B cell (primary cell): ENCODE measurements around the gene CAPZB. TPM values are rescaled to one million over a fixed set of nuclear protein-coding genes. Genes with fewer than 3 reads are reported as not detected.

Experiments
- ATAC-seq: fragments of 200-7000 bp; cut with Tn5 transposase; one replicate; pipeline ENCODE4 v1.10.0; 2021; ENCODE audit warnings: low read depth, mild to moderate bottlenecking, moderate number of reproducible peaks, moderate library complexity
- CTCF ChIA-PET: fragments of 350-600 bp; sonication (Branson Sonifier 250); formaldehyde crosslinking; loops from one replicate; lab custom pipeline; 2021; ENCODE audit warnings: antibody characterized with exemption, inconsistent platforms; lab: Charles Lee
- POLR2A ChIA-PET: fragments of 350-600 bp; sonication (Branson Sonifier 250); formaldehyde crosslinking; loops from one replicate; lab custom pipeline; 2021; ENCODE audit warnings: antibody characterized with exemption; lab: Charles Lee
- DNase-seq: peaks from one replicate; pipeline ENCODE4 v3.0.0; 2013
- H2AFZ ChIP-seq: 2 replicates; pipeline ENCODE4 v1.6.1; 2012; ENCODE audit warnings: mild to moderate bottlenecking, low read depth, low read length; ENCODE audit not compliant: insufficient read depth, poor library complexity, severe bottlenecking
- H3K27ac ChIP-seq, 2 donors: 1 replicate in 1 of 2; 2 replicates in 1 of 2; pipeline ENCODE4 v1.5.1; 2012 to 2013; ENCODE audit warnings: low read length in 2 of 2, mild to moderate bottlenecking in 2 of 2, moderate library complexity in 1 of 2
- H3K27me3 ChIP-seq, 4 experiments: fragments of 200-600 bp in 1 of 4; sonication (generic) in 1 of 4; replicated peaks in 1 of 4; 1 replicate in 2 of 4; 2 replicates in 2 of 4; pipeline versions ENCODE4 v1.6.1 to v1.7.0; 2013 to 2016; ENCODE audit warnings: low read length in 3 of 4, mild to moderate bottlenecking in 2 of 4, mixed read lengths in 1 of 4, moderate library complexity in 1 of 4; ENCODE audit not compliant: insufficient read depth in 4 of 4, control insufficient read depth in 3 of 4; ENCODE audit errors: control extremely low read depth in 1 of 4
- H3K36me3 ChIP-seq, 2 experiments: replicated peaks in 1 of 2; 1 replicate in 1 of 2; 2 replicates in 1 of 2; pipeline versions ENCODE4 v1.6.1 to v1.7.1; 2013; ENCODE audit warnings: low read length in 1 of 2; ENCODE audit not compliant: insufficient read depth in 2 of 2, control insufficient read depth in 1 of 2; ENCODE audit errors: control extremely low read depth in 1 of 2, extremely low read depth in 1 of 2
- H3K4me1 ChIP-seq, 2 donors: fragments of 200-600 bp in 1 of 2; sonication (generic) in 1 of 2; 1 replicate in 1 of 2; 2 replicates in 1 of 2; pipeline versions ENCODE4 v1.5.1 to v1.6.1; 2013 to 2017; ENCODE audit warnings: low read length in 2 of 2; ENCODE audit not compliant: control insufficient read depth in 2 of 2, insufficient read depth in 2 of 2
- H3K4me2 ChIP-seq: replicated peaks from 2 replicates; pipeline ENCODE3; 2012; ENCODE audit warnings: mild to moderate bottlenecking, low read depth, low read length; ENCODE audit not compliant: poor library complexity, severe bottlenecking
- H3K4me3 ChIP-seq, 5 experiments: fragments of 200-600 bp in 1 of 5; sonication (generic) in 1 of 5; 1 replicate in 3 of 5; 2 replicates in 2 of 5; pipeline versions ENCODE4 v1.5.1 to v1.7.0; 2011 to 2016; ENCODE audit warnings: low read length in 4 of 5, mild to moderate bottlenecking in 4 of 5, low read depth in 2 of 5, control low read depth in 1 of 5, moderate library complexity in 1 of 5; ENCODE audit not compliant: insufficient read depth in 1 of 5; ENCODE audit errors: control extremely low read depth in 1 of 5, extremely low read depth in 1 of 5
- H3K79me2 ChIP-seq: fragments of 200-600 bp; sonication (generic); one replicate; pipeline ENCODE4 v1.6.0; 2016; ENCODE audit warnings: low read length; ENCODE audit not compliant: control insufficient read depth, insufficient read depth
- H3K9ac ChIP-seq: fragments of 200-600 bp; sonication (generic); 2 replicates; pipeline ENCODE4 v1.6.1; 2017; ENCODE audit warnings: mild to moderate bottlenecking, low read length, moderate library complexity
- H3K9me3 ChIP-seq, 3 donors: one replicate each; pipeline versions ENCODE4 v1.6.1 to v1.7.1; 2013; ENCODE audit warnings: low read length in 2 of 3; ENCODE audit not compliant: control insufficient read depth in 2 of 3, insufficient read depth in 1 of 3; ENCODE audit errors: control extremely low read depth in 1 of 3
- H4K20me1 ChIP-seq: 2 replicates; pipeline ENCODE4 v1.6.0; 2012; ENCODE audit warnings: mild to moderate bottlenecking, low read length; ENCODE audit not compliant: insufficient read depth, control insufficient read depth, poor library complexity, severe bottlenecking
- H3K27ac Mint-ChIP-seq: one replicate; pipeline ENCODE4 v1.8.0; 2021; ENCODE audit warnings: mixed read lengths
- H3K27me3 Mint-ChIP-seq: one replicate; pipeline ENCODE4 v1.8.0; 2021; ENCODE audit warnings: mixed read lengths
- H3K4me1 Mint-ChIP-seq: one replicate; pipeline ENCODE4 v1.8.0; 2021; ENCODE audit warnings: mixed read lengths
- H3K4me3 Mint-ChIP-seq: one replicate; pipeline ENCODE4 v1.8.0; 2021; ENCODE audit warnings: mixed read lengths
- H3K9me3 Mint-ChIP-seq: one replicate; pipeline ENCODE4 v1.8.0; 2022; ENCODE audit warnings: mixed read lengths; ENCODE audit not compliant: insufficient read depth
- CTCF ChIP-seq: fragments of 200-600 bp; IDR thresholded peaks from one replicate; pipeline ENCODE4 v1.8.0; 2022; ENCODE audit warnings: antibody characterized with exemption, mild to moderate bottlenecking
- EZH2 ChIP-seq: IDR thresholded peaks from 2 replicates; pipeline ENCODE4 v1.6.1; 2012; ENCODE audit warnings: borderline replicate concordance, low read depth, mild to moderate bottlenecking, moderate library complexity, low read length; ENCODE audit not compliant: insufficient read depth, poor library complexity, severe bottlenecking
- WGBS: methylation state at CpG from one replicate; pipeline ENCODE4 v1.1.5; 2013; ENCODE audit warnings: missing lambda C conversion rate; ENCODE audit not compliant: insufficient coverage; 5-methylcytosine and 5-hydroxymethylcytosine counted together
- intact Hi-C: fragments of 100-400 bp; cut with micrococcal nuclease; formaldehyde crosslinking; loops from one replicate; pipeline ENCODE4 v1.10.0; 2022
- polyA plus RNA-seq: library from polyadenylated mRNA; depleted of rRNA; stranded (reverse); fragments of >200 nt; gene quantifications from 2 replicates; pipeline ENCODE4 v1.2.3, GENCODE V29; 2012
- total RNA-seq, 2 donors: library from RNA; stranded (reverse); fragments of 120-200 nt in 1 of 2; gene quantifications; 1 replicate in 1 of 2; 2 replicates in 1 of 2; pipeline versions ENCODE4 v1.2.3 to v1.2.4, GENCODE V29; 2013 to 2022

CAPZB gene
- total and polyA plus RNA-seq, 2 donors (not counting 1 experiment from before 2014, with no cell fraction given): 126 to 193 TPM

GRCh38 chr1:19315378-19316198 lies 169.8 kb downstream of the CAPZB start:
- peak; percentile 46 for ATAC-seq
- 7% methylated on average over 9 of the region's 17 CpGs for WGBS
- Histone ChIP-seq H3K4me3 (peak overlapping the region in 3 of 5 experiments; percentile 9 to 24 (median 21)), H3K9me3 (no peaks in the 10 kb centered on the region), H3K27me3 (no peaks in the 10 kb centered on the region), H3K4me2 (peak overlapping the region; percentile 71), H3K36me3 (peaks cover 1 to 12% of the 10 kb centered on the region in 2 experiments), H3K9ac (peak overlapping the region; percentile 2), H3K4me1 (peaks cover 62 to 65% of the 10 kb centered on the region in 2 donors), H2AFZ (no peak overlapping the region), H3K27ac (peak overlapping the region; percentile 65 to 90), H4K20me1 (peaks cover 19% of the 10 kb centered on the region), H3K79me2 (peaks cover 24% of the 10 kb centered on the region)
- intact Hi-C loops: no loop called here
- POLR2A ChIA-PET: interaction anchor here (0.7 kb wide), 1 partner anchor 14 kb away, joined by 3 read pairs; no protein-coding TSS in a partner anchor
- H3K27ac Mint-ChIP-seq: peak overlapping the region; percentile 73
- H3K27me3 Mint-ChIP-seq: no peaks in the 10 kb centered on the region
- H3K4me1 Mint-ChIP-seq: peaks cover 66% of the 10 kb centered on the region
- CTCF ChIA-PET: interaction anchor here (0.8 kb wide), 1 partner anchor 29 kb away, joined by 3 read pairs; no protein-coding TSS in a partner anchor
- H3K9me3 Mint-ChIP-seq: no peaks in the 10 kb centered on the region
- peak overlapping the region; percentile 76 for H3K4me3 Mint-ChIP-seq
- peak; percentile 85 for DNase-seq
- TF ChIP-seq CTCF (no peak), EZH2 (no peak)
